K562 (cell line): ENCODE measurements around the gene TKT. TPM values are rescaled to one million over a fixed set of nuclear protein-coding genes. Genes with fewer than 3 reads are reported as not detected.
A peak's percentile ranks its signal among the peaks of the same experiment; 100 is the strongest.

Source experiments
- E2F3 ChIP-seq: fragments of 250-450 bp; sonication (Bioruptor Pico); IDR thresholded peaks from 2 replicates; pipeline ENCODE4 v1.4.0; 2020; ENCODE audit warnings: mild to moderate bottlenecking
- HDAC1 ChIP-seq, 2 experiments: fragments of 450-650 bp; IDR thresholded peaks; 2 replicates each; pipeline ENCODE4 v1.6.1; 2016 to 2017; ENCODE audit warnings: inconsistent platforms in 1 of 2, mild to moderate bottlenecking in 1 of 2, moderate library complexity in 1 of 2
- JUND ChIP-seq, 2 experiments: IDR thresholded peaks; 2 replicates in 1 of 2; 3 replicates in 1 of 2; pipeline ENCODE4 v1.6.1; 2011; ENCODE audit warnings: borderline replicate concordance in 2 of 2, low read depth in 2 of 2, low read length in 2 of 2, improper control_type of control experiment in 1 of 2, missing biosample characterization in 1 of 2, missing genetic modification characterization in 1 of 2, missing genetic modification reagents in 1 of 2
- KAT8 ChIP-seq: fragments of 450-650 bp; IDR thresholded peaks from 2 replicates; pipeline ENCODE4 v1.6.1; 2016; ENCODE audit warnings: low read depth, mild to moderate bottlenecking
- LCOR ChIP-seq: sonication (generic); formaldehyde crosslinking; IDR thresholded peaks from 2 replicates; pipeline ENCODE4 v1.8.0; 2022; ENCODE audit warnings: mild to moderate bottlenecking, missing genetic modification reagents
- MTA1 ChIP-seq: fragments of 450-650 bp; IDR thresholded peaks from 2 replicates; pipeline ENCODE4 v1.6.1; 2017; ENCODE audit warnings: borderline replicate concordance
- NFE2 ChIP-seq: IDR thresholded peaks from 2 replicates; pipeline ENCODE4 v1.6.1; 2014; ENCODE audit warnings: antibody characterized with exemption, low read depth
- RBFOX2 ChIP-seq: fragments of 200-400 bp; formaldehyde crosslinking; IDR thresholded peaks from 2 replicates; pipeline ENCODE4 v1.6.1; 2017; ENCODE audit warnings: low read depth, mild to moderate bottlenecking, low read length, moderate library complexity
- SIX5 ChIP-seq, 2 experiments: IDR thresholded peaks; 2 replicates each; pipeline ENCODE4 v1.6.1; 2011; ENCODE audit warnings: low read length in 2 of 2, borderline replicate concordance in 1 of 2, low read depth in 1 of 2, mild to moderate bottlenecking in 1 of 2, moderate library complexity in 1 of 2; ENCODE audit not compliant: insufficient read depth in 1 of 2
- SP1 ChIP-seq: sonication (generic); formaldehyde crosslinking; IDR thresholded peaks from 2 replicates; pipeline ENCODE4 v1.8.1; 2022; ENCODE audit warnings: mild to moderate bottlenecking, missing genetic modification reagents
- SRSF3 ChIP-seq: fragments of 200-400 bp; formaldehyde crosslinking; IDR thresholded peaks from 2 replicates; pipeline ENCODE4 v1.6.1; 2016; ENCODE audit warnings: mild to moderate bottlenecking, low read length, moderate library complexity; ENCODE audit not compliant: insufficient read depth
- ZBTB7A ChIP-seq: IDR thresholded peaks from 2 replicates; pipeline ENCODE4 v1.6.1; 2011; ENCODE audit warnings: low read depth, mild to moderate bottlenecking, low read length, moderate library complexity, borderline replicate concordance; ENCODE audit not compliant: control insufficient read depth
- ZNF24 ChIP-seq: fragments of 450-650 bp; IDR thresholded peaks from 2 replicates; pipeline ENCODE4 v1.6.1; 2016
- ZNF766 ChIP-seq: fragments of 200-800 bp; sonication (Bioruptor generic); conservative IDR thresholded peaks from 2 replicates; pipeline ENCODE4 v1.6.1; 2016; ENCODE audit warnings: missing genetic modification characterization, missing compliant biosample characterization
- polyA plus RNA-seq, 8 experiments: library from polyadenylated mRNA; depleted of rRNA in 4 of 8; stranded (reverse) in 5 of 8; unstranded in 3 of 8; fragments of >200 nt; fragmentation: Nextera tagmentation in 2 of 8; fragmentation: Illumina TruSeq in 1 of 8; extraction: Ambion mirVana in 2 of 8; extraction: Trizol in 1 of 8; gene quantifications; 2 replicates each; pipeline versions ENCODE4 v1.2.1 to v1.2.3, GENCODE V29; 2011 to 2014; ENCODE audit warnings: inconsistent platforms in 1 of 8, missing spikeins in 1 of 8
- total RNA-seq, 7 experiments: library from RNA; depleted of rRNA in 6 of 7; stranded (reverse); fragments of >200 nt in 6 of 7; fragmentation: Illumina TruSeq in 2 of 7; extraction: Trizol in 2 of 7; gene quantifications; 2 replicates each; pipeline versions ENCODE4 v1.2.1 to v1.2.3, GENCODE V29; 2011 to 2021; ENCODE audit warnings: low replicate concordance in 1 of 7
- TF ChIP-seq, protein P1 (sequence below), 2 experiments: IDR thresholded peaks; 2 replicates each; pipeline ENCODE4 v1.6.1; 2011; ENCODE audit warnings: borderline replicate concordance in 1 of 2, control low read depth in 1 of 2, low read depth in 1 of 2, low read length in 1 of 2, mild to moderate bottlenecking in 1 of 2, mixed read lengths in 1 of 2, moderate library complexity in 1 of 2; ENCODE audit not compliant: insufficient read depth in 1 of 2, insufficient read length in 1 of 2, poor library complexity in 1 of 2, severe bottlenecking in 1 of 2; ENCODE audit errors: extremely low read depth in 1 of 2
- TF ChIP-seq, protein P2 (sequence below): fragments of 150-350 bp; IDR thresholded peaks from 2 replicates; pipeline ENCODE4 v1.6.1; 2014; ENCODE audit warnings: low read depth, mild to moderate bottlenecking, low read length, borderline replicate concordance

TKT gene
- total and polyA plus RNA-seq, 9 of the 15 experiments (the other 6 are each of a cell fraction or from before 2014, with no cell fraction given) = 58.1 to 401 (median 187) TPM

DNA sequence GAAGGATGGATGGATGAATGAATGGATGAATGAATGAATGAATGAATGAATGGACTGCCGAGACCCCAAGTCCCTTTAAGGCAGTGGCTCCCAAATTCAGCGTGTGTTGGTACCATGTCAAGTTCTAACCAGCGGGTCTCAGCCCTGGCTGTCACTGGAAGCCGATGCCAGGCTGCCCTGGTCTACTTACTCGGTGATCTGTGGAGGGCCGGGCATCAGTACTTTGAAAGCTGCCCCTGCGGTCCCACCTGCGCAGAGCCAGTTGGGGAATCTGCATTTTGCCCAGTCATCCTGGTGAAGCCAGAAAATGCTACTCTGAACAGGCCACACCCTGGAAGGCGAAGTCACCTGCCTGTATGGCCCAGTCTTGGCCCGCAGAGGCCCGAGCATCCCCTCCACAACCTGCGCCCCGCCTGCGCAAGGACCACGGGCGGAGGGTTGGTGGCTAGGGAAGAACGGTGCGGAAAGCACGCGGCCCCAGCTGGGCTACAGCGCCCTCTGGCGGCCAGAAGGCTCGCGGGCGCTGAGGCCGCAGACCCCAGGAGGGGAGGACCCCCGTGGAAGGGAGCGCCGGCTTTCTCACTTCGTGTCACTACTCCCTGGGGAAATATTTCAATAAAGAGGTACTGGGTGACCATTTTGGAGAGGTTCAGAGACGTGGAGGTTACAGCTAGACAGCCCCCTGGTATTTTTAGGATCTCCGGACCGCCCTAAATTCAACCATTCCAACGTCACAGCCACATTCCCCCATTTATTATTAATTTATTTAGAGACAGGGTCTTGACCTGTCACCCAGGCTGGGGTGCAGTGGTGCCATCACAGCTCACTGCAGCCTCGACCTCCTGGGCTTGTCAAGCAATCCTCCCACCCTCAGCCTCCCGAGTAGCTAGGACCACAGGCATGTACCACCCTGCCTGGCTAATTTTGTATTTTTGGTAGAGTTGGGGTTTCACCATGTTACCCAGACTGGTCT lies 59.9 kb downstream of the TKT start (continued):
- TF ChIP-seq HDAC1 (IDR thresholded peaks at IDR 0.05) = peak in 1 of 2 experiments; percentile 27; a peak in 1 of 4 replicates
- no peak for TF ChIP-seq ZNF766 (CRISPR knock-in tag)
- TF ChIP-seq, protein P1, sequence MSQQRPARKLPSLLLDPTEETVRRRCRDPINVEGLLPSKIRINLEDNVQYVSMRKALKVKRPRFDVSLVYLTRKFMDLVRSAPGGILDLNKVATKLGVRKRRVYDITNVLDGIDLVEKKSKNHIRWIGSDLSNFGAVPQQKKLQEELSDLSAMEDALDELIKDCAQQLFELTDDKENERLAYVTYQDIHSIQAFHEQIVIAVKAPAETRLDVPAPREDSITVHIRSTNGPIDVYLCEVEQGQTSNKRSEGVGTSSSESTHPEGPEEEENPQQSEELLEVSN (IDR thresholded peaks at IDR 0.05; ENCODE audit: borderline replicate concordance in 1 of 2, extremely low read depth in 1 of 2, insufficient read depth in 1 of 2, insufficient read length in 1 of 2, low read depth in 1 of 2, low read length in 1 of 2, poor library complexity in 1 of 2, severe bottlenecking in 1 of 2) = peak; percentile 69 to 91
- no peak for TF ChIP-seq JUND (IDR thresholded peaks at IDR 0.05; ENCODE audit: borderline replicate concordance, low read depth, low read length)
- no peak for TF ChIP-seq JUND (tag; IDR thresholded peaks at IDR 0.05; ENCODE audit: borderline replicate concordance, low read depth, low read length)
- TF ChIP-seq SIX5 (IDR thresholded peaks at IDR 0.05; ENCODE audit: borderline replicate concordance in 1 of 2, insufficient read depth in 1 of 2, low read depth in 1 of 2, low read length in 2 of 2) = no peak
- TF ChIP-seq, protein P2, sequence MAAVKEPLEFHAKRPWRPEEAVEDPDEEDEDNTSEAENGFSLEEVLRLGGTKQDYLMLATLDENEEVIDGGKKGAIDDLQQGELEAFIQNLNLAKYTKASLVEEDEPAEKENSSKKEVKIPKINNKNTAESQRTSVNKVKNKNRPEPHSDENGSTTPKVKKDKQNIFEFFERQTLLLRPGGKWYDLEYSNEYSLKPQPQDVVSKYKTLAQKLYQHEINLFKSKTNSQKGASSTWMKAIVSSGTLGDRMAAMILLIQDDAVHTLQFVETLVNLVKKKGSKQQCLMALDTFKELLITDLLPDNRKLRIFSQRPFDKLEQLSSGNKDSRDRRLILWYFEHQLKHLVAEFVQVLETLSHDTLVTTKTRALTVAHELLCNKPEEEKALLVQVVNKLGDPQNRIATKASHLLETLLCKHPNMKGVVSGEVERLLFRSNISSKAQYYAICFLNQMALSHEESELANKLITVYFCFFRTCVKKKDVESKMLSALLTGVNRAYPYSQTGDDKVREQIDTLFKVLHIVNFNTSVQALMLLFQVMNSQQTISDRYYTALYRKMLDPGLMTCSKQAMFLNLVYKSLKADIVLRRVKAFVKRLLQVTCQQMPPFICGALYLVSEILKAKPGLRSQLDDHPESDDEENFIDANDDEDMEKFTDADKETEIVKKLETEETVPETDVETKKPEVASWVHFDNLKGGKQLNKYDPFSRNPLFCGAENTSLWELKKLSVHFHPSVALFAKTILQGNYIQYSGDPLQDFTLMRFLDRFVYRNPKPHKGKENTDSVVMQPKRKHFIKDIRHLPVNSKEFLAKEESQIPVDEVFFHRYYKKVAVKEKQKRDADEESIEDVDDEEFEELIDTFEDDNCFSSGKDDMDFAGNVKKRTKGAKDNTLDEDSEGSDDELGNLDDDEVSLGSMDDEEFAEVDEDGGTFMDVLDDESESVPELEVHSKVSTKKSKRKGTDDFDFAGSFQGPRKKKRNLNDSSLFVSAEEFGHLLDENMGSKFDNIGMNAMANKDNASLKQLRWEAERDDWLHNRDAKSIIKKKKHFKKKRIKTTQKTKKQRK = no peak
- no peak for TF ChIP-seq SRSF3
- TF ChIP-seq SP1 (CRISPR knock-in tag) = no peak
- peak; percentile 100 for TF ChIP-seq ZBTB7A
- no peak for TF ChIP-seq KAT8
- 0 out of 2 replicates have a peak, but pooled peaks have one; percentile 55 for TF ChIP-seq LCOR
- peak; percentile 76 for TF ChIP-seq NFE2
- TF ChIP-seq RBFOX2 = 0 out of 2 replicates have a peak, but pooled peaks have one; percentile 16
- no peak for TF ChIP-seq E2F3 (CRISPR knock-in tag)
- TF ChIP-seq MTA1 = no peak; the same call in 1 of the 2 replicates
- TF ChIP-seq ZNF24 = peak; percentile 95
